T-helper 1 cell (primary cell): ENCODE data around the gene NLRP9.
"Not testable (repeated sequence)": the region's sequence is repeated elsewhere in the genome, so short reads cannot be mapped to it uniquely, and the experiment has no call there.

Experiments used
- DNase-seq, 5 donors: peaks; one replicate each; pipeline ENCODE4 v3.0.0-alpha.2; 2012 to 2020
- total RNA-seq, 4 donors: gene quantifications; one replicate each; lab custom pipeline; 2026; lab: John Stamatoyannopoulos, UW

Gene NLRP9
- total RNA-seq: 0 reads per million in 4 donors

- no peak for DNase-seq
Observed at GRCh38 chr19:55738302-55738701, at the start of gene NLRP9. Gene NLRP9, minus strand, starts transcription at chr19:55738402. Its CDS starts 28 bp downstream, at chr19:55738374.

GRCh38 chr19:55781112-55781511 is 42.9 kb upstream of the NLRP9 start:
- DNase-seq: no peak

- DNase-seq: no peak
Observed at GRCh38 chr19:55778331-55778730, 40.1 kb upstream of the NLRP9 start.

- no peak for DNase-seq
Observed at GRCh38 chr19:55777528-55777927, 39.3 kb upstream of the NLRP9 start.

- not testable (repeated sequence) for DNase-seq
Observed at GRCh38 chr19:55769632-55770031, 31.4 kb upstream of the NLRP9 start.

- DNase-seq: not testable (repeated sequence)
Observed at GRCh38 chr19:55768818-55769217, 30.6 kb upstream of the NLRP9 start, which contains the start of gene RFPL4AL1. Gene RFPL4AL1, plus strand, starts transcription at chr19:55769118. Its CDS starts 2,687 bp downstream, at chr19:55771805.

- no peak for DNase-seq
Observed at GRCh38 chr19:55766466-55766865, 28.3 kb upstream of the NLRP9 start.

- not testable (repeated sequence) for DNase-seq
Observed at GRCh38 chr19:55758797-55759196, 20.6 kb upstream of the NLRP9 start, which contains the start of gene RFPL4A. Gene RFPL4A, plus strand, starts transcription at chr19:55759097. Its CDS starts 2,704 bp downstream, at chr19:55761801.

- not testable (repeated sequence) for DNase-seq
Observed at GRCh38 chr19:55756808-55757207, 18.6 kb upstream of the NLRP9 start.

- DNase-seq: no peak
Observed at GRCh38 chr19:55753401-55753800, 15.2 kb upstream of the NLRP9 start.

GRCh38 chr19:55750715-55751114 is 12.5 kb upstream of the NLRP9 start:
- no peak for DNase-seq

GRCh38 chr19:55730378-55730777 is 7.8 kb downstream of the NLRP9 start:
- not testable (repeated sequence) for DNase-seq

GRCh38 chr19:55723491-55723890 is 14.7 kb downstream of the NLRP9 start:
- no peak for DNase-seq

GRCh38 chr19:55720801-55721200 is 17.4 kb downstream of the NLRP9 start:
- DNase-seq: no peak

- DNase-seq: no peak
Observed at GRCh38 chr19:55720214-55720746, 17.9 kb downstream of the NLRP9 start.

GRCh38 chr19:55717879-55718711 is 20.1 kb downstream of the NLRP9 start:
- DNase-seq: not testable (repeated sequence)

- DNase-seq: no peak
Observed at GRCh38 chr19:55717251-55717650, 21.0 kb downstream of the NLRP9 start.

- no peak for DNase-seq
Observed at GRCh38 chr19:55716531-55716930, 21.7 kb downstream of the NLRP9 start.

GRCh38 chr19:55712804-55713631 is 25.2 kb downstream of the NLRP9 start:
- DNase-seq: no peak

GRCh38 chr19:55711719-55712118 is 26.5 kb downstream of the NLRP9 start:
- DNase-seq: no peak

- no peak for DNase-seq
Observed at GRCh38 chr19:55705972-55706371, 32.2 kb downstream of the NLRP9 start.

- no peak for DNase-seq
Observed at GRCh38 chr19:55704494-55705245, 33.5 kb downstream of the NLRP9 start.
